Trophoblast cell (in vitro differentiated cells and primary cell): Measurements from ENCODE around the gene SPTLC3.
A peak's percentile ranks its signal among the peaks of the same experiment; 100 is the strongest.

ENCODE experiments used
- DNase-seq, 2 donors: peaks; one replicate each; pipeline ENCODE4 v3.0.0-alpha.2; 2016
- H2AFZ ChIP-seq: 2 replicates; pipeline ENCODE4 v1.6.1; 2013; ENCODE audit warnings: low read length, moderate library complexity, mild to moderate bottlenecking; ENCODE audit not compliant: insufficient read depth, poor library complexity
- H2AK5ac ChIP-seq: 2 replicates; pipeline ENCODE4 v1.6.1; 2013; ENCODE audit warnings: mild to moderate bottlenecking, low read length
- H2BK120ac ChIP-seq: 2 replicates; pipeline ENCODE4 v1.6.1; 2013; ENCODE audit warnings: low read length, mild to moderate bottlenecking, moderate library complexity; ENCODE audit not compliant: insufficient read depth, poor library complexity
- H2BK12ac ChIP-seq: 2 replicates; pipeline ENCODE4 v1.6.1; 2013; ENCODE audit warnings: mild to moderate bottlenecking, low read length, moderate library complexity
- H2BK5ac ChIP-seq: 2 replicates; pipeline ENCODE4 v1.6.1; 2013; ENCODE audit warnings: low read length, low read depth, moderate library complexity, mild to moderate bottlenecking; ENCODE audit not compliant: poor library complexity
- H3K14ac ChIP-seq: 2 replicates; pipeline ENCODE4 v1.6.1; 2013; ENCODE audit warnings: mild to moderate bottlenecking, low read length
- H3K18ac ChIP-seq: 2 replicates; pipeline ENCODE4 v1.6.1; 2013; ENCODE audit warnings: mild to moderate bottlenecking, low read length
- H3K23ac ChIP-seq: 2 replicates; pipeline ENCODE4 v1.6.1; 2013; ENCODE audit warnings: low read length
- H3K27ac ChIP-seq: 2 replicates; pipeline ENCODE4 v1.5.1; 2013; ENCODE audit warnings: low read depth, mild to moderate bottlenecking, inconsistent platforms, low read length, moderate library complexity
- H3K27me3 ChIP-seq: 2 replicates; pipeline ENCODE4 v1.6.1; 2013; ENCODE audit warnings: inconsistent platforms, mild to moderate bottlenecking, low read length, moderate library complexity; ENCODE audit not compliant: insufficient read depth
- H3K36me3 ChIP-seq, 2 experiments: 1 replicate in 1 of 2; 2 replicates in 1 of 2; pipeline ENCODE4 v1.6.1; 2013; ENCODE audit warnings: low read length in 2 of 2, mild to moderate bottlenecking in 2 of 2, moderate library complexity in 1 of 2; ENCODE audit not compliant: insufficient read depth in 2 of 2, control insufficient read depth in 1 of 2
- H3K4ac ChIP-seq: 2 replicates; pipeline ENCODE4 v1.6.1; 2013; ENCODE audit warnings: low read depth, mild to moderate bottlenecking, low read length, moderate library complexity
- H3K4me1 ChIP-seq, 2 experiments: 1 replicate in 1 of 2; 2 replicates in 1 of 2; pipeline ENCODE4 v1.6.1; 2013; ENCODE audit warnings: low read length in 2 of 2, mild to moderate bottlenecking in 2 of 2, moderate library complexity in 1 of 2; ENCODE audit not compliant: insufficient read depth in 2 of 2, control insufficient read depth in 1 of 2
- H3K4me2 ChIP-seq: 2 replicates; pipeline ENCODE4 v1.6.1; 2013; ENCODE audit warnings: inconsistent platforms, mild to moderate bottlenecking, low read length, moderate library complexity
- H3K4me3 ChIP-seq: 2 replicates; pipeline ENCODE4 v1.5.1; 2013; ENCODE audit warnings: mild to moderate bottlenecking, low read depth, low read length, inconsistent platforms
- H3K79me1 ChIP-seq: one replicate; pipeline ENCODE4 v1.6.1; 2013; ENCODE audit warnings: low read length
- H3K79me2 ChIP-seq: 2 replicates; pipeline ENCODE4 v1.6.1; 2013; ENCODE audit warnings: low read length, mild to moderate bottlenecking; ENCODE audit not compliant: control insufficient read depth, insufficient read depth, poor library complexity
- H3K9ac ChIP-seq: 2 replicates; pipeline ENCODE4 v1.6.1; 2013; ENCODE audit warnings: mild to moderate bottlenecking, low read length
- H3K9me3 ChIP-seq: 2 replicates; pipeline ENCODE4 v1.6.1; 2013; ENCODE audit warnings: low read depth, mild to moderate bottlenecking, control low read depth, inconsistent platforms, low read length; ENCODE audit not compliant: insufficient read depth
- H4K12ac ChIP-seq: 2 replicates; pipeline ENCODE4 v1.6.1; 2013; ENCODE audit warnings: low read depth, mild to moderate bottlenecking, low read length, moderate library complexity
- H4K8ac ChIP-seq: 2 replicates; pipeline ENCODE4 v1.6.1; 2013; ENCODE audit warnings: low read depth, mild to moderate bottlenecking, low read length, moderate library complexity
- H4K91ac ChIP-seq: one replicate; pipeline ENCODE4 v1.6.1; 2013; ENCODE audit warnings: low read depth, mild to moderate bottlenecking, low read length, moderate library complexity
- WGBS: extraction: QIAGEN DNeasy Blood & Tissue Kit; methylation state at CpG from one replicate; pipeline ENCODE4 v1.1.7; 2013; ENCODE audit warnings: missing lambda C conversion rate; ENCODE audit not compliant: insufficient read length, insufficient coverage; ENCODE audit errors: extremely low coverage; 5-methylcytosine and 5-hydroxymethylcytosine counted together

Gene SPTLC3

GRCh38 chr20:13202565-13202964 lies 193.8 kb downstream of the SPTLC3 start:
- H3K4me1 ChIP-seq: no peaks in the 10 kb centered on the region
- H3K36me3 ChIP-seq: no peaks in the 10 kb centered on the region
- H4K91ac ChIP-seq: no peak overlapping the region
- H3K14ac ChIP-seq: no peak overlapping the region
- H2AFZ ChIP-seq: no peak overlapping the region
- H3K79me1 ChIP-seq: no peaks in the 10 kb centered on the region
- WGBS: no CpG with 5 or more reads among the region's 6 CpGs
- H3K23ac ChIP-seq: no peak overlapping the region
- H3K4me3 ChIP-seq: no peak overlapping the region
- H2BK12ac ChIP-seq: no peak overlapping the region
- no peak overlapping the region for H2BK120ac ChIP-seq
- H3K18ac ChIP-seq: no peak overlapping the region
- no peak overlapping the region for H4K8ac ChIP-seq
- H3K27me3 ChIP-seq: no peaks in the 10 kb centered on the region
- H2BK5ac ChIP-seq: no peak overlapping the region
- no peaks in the 10 kb centered on the region for H3K79me2 ChIP-seq
- no peak overlapping the region for H3K27ac ChIP-seq
- no peak overlapping the region for H3K9ac ChIP-seq
- no peak overlapping the region for H2AK5ac ChIP-seq
- H4K12ac ChIP-seq: no peak overlapping the region
- no peak overlapping the region for H3K4me2 ChIP-seq
- no peak overlapping the region for H3K4ac ChIP-seq
- no peak for DNase-seq
- no peaks in the 10 kb centered on the region for H3K9me3 ChIP-seq

GRCh38 chr20:13205425-13205824 lies 196.7 kb downstream of the SPTLC3 start:
- H2BK12ac ChIP-seq: no peak overlapping the region
- no peak overlapping the region for H3K14ac ChIP-seq
- H2AFZ ChIP-seq: no peak overlapping the region
- H3K9ac ChIP-seq: no peak overlapping the region
- H3K27ac ChIP-seq: no peak overlapping the region
- H3K36me3 ChIP-seq: no peaks in the 10 kb centered on the region
- H3K79me1 ChIP-seq: no peaks in the 10 kb centered on the region
- H3K18ac ChIP-seq: no peak overlapping the region
- no peak for DNase-seq
- no peak overlapping the region for H2BK120ac ChIP-seq
- H3K4me1 ChIP-seq: no peaks in the 10 kb centered on the region
- no peaks in the 10 kb centered on the region for H3K9me3 ChIP-seq
- WGBS: no CpG with 5 or more reads among the region's 4 CpGs
- no peaks in the 10 kb centered on the region for H3K27me3 ChIP-seq
- H3K4me3 ChIP-seq: no peak overlapping the region
- no peak overlapping the region for H3K4ac ChIP-seq
- no peak overlapping the region for H3K23ac ChIP-seq
- H4K8ac ChIP-seq: no peak overlapping the region
- no peak overlapping the region for H4K12ac ChIP-seq
- no peak overlapping the region for H2BK5ac ChIP-seq
- no peak overlapping the region for H4K91ac ChIP-seq
- no peaks in the 10 kb centered on the region for H3K79me2 ChIP-seq
- no peak overlapping the region for H3K4me2 ChIP-seq
- no peak overlapping the region for H2AK5ac ChIP-seq

GRCh38 chr20:13205848-13206434 lies 197.2 kb downstream of the SPTLC3 start:
- no peak overlapping the region for H4K91ac ChIP-seq
- H4K8ac ChIP-seq: no peak overlapping the region
- H3K36me3 ChIP-seq: no peaks in the 10 kb centered on the region
- no peaks in the 10 kb centered on the region for H3K9me3 ChIP-seq
- no peaks in the 10 kb centered on the region for H3K79me2 ChIP-seq
- no peak overlapping the region for H3K9ac ChIP-seq
- H3K4ac ChIP-seq: no peak overlapping the region
- no CpG with 5 or more reads among the region's 5 CpGs for WGBS
- H3K23ac ChIP-seq: no peak overlapping the region
- H3K79me1 ChIP-seq: no peaks in the 10 kb centered on the region
- H4K12ac ChIP-seq: no peak overlapping the region
- no peak overlapping the region for H3K4me3 ChIP-seq
- peak in 1 of 2 donors; percentile 8 for DNase-seq
- no peak overlapping the region for H2BK5ac ChIP-seq
- H2AK5ac ChIP-seq: no peak overlapping the region
- H3K27me3 ChIP-seq: no peaks in the 10 kb centered on the region
- H2BK12ac ChIP-seq: no peak overlapping the region
- no peak overlapping the region for H3K14ac ChIP-seq
- no peak overlapping the region for H3K18ac ChIP-seq
- H3K4me2 ChIP-seq: no peak overlapping the region
- H2AFZ ChIP-seq: no peak overlapping the region
- H2BK120ac ChIP-seq: no peak overlapping the region
- H3K4me1 ChIP-seq: no peaks in the 10 kb centered on the region
- H3K27ac ChIP-seq: no peak overlapping the region

GRCh38 chr20:13207016-13207415 lies 198.2 kb downstream of the SPTLC3 start:
- no peak overlapping the region for H3K4me3 ChIP-seq
- no peak overlapping the region for H2AK5ac ChIP-seq
- H3K27me3 ChIP-seq: no peaks in the 10 kb centered on the region
- no peak overlapping the region for H2BK120ac ChIP-seq
- H3K14ac ChIP-seq: no peak overlapping the region
- H4K12ac ChIP-seq: no peak overlapping the region
- H3K18ac ChIP-seq: no peak overlapping the region
- H4K8ac ChIP-seq: no peak overlapping the region
- H3K4ac ChIP-seq: no peak overlapping the region
- no peak overlapping the region for H2BK5ac ChIP-seq
- DNase-seq: peak; percentile 52 to 79
- H2AFZ ChIP-seq: no peak overlapping the region
- no peak overlapping the region for H4K91ac ChIP-seq
- H3K79me2 ChIP-seq: no peaks in the 10 kb centered on the region
- no peaks in the 10 kb centered on the region for H3K36me3 ChIP-seq
- no peak overlapping the region for H2BK12ac ChIP-seq
- H3K9me3 ChIP-seq: no peaks in the 10 kb centered on the region
- H3K23ac ChIP-seq: no peak overlapping the region
- H3K4me1 ChIP-seq: no peaks in the 10 kb centered on the region
- WGBS: no CpG with 5 or more reads among the region's 2 CpGs
- H3K27ac ChIP-seq: no peak overlapping the region
- H3K4me2 ChIP-seq: no peak overlapping the region
- no peak overlapping the region for H3K9ac ChIP-seq
- no peaks in the 10 kb centered on the region for H3K79me1 ChIP-seq
